GM12878 (cell line): ENCODE data around the gene C5.
"Not testable (repeated sequence)": the region's sequence is repeated elsewhere in the genome, so short reads cannot be mapped to it uniquely, and the experiment has no call there.

Experiments used
- BRCA1 ChIP-seq: IDR thresholded peaks from 2 replicates; pipeline ENCODE4 v1.6.1; 2011; ENCODE audit warnings: low read depth, low read length, improper control_type of control experiment
- CBX3 ChIP-seq: fragments of 200-600 bp; sonication (generic); IDR thresholded peaks from 2 replicates; pipeline ENCODE4 v1.6.1; 2016; ENCODE audit warnings: low read depth, borderline replicate concordance
- CEBPB ChIP-seq, 2 experiments: fragments of 150-350 bp in 1 of 2; IDR thresholded peaks; 2 replicates each; pipeline ENCODE4 v1.6.1; 2012 to 2014; ENCODE audit warnings: low read depth in 2 of 2, low read length in 2 of 2, borderline replicate concordance in 1 of 2, inconsistent platforms in 1 of 2
- CHD1 ChIP-seq: IDR thresholded peaks from 2 replicates; pipeline ENCODE4 v1.6.1; 2012; ENCODE audit warnings: low read depth, low read length, improper control_type of control experiment
- CTCF ChIP-seq, 3 experiments: IDR thresholded peaks in 2 of 3; conservative IDR thresholded peaks in 1 of 3; 2 replicates each; pipeline ENCODE4 v1.5.1; 2011; ENCODE audit warnings: low read depth in 3 of 3, low read length in 3 of 3, mild to moderate bottlenecking in 3 of 3, control low read depth in 2 of 3, moderate library complexity in 2 of 3, inconsistent platforms in 1 of 3, mixed read lengths in 1 of 3; ENCODE audit not compliant: control insufficient read depth in 2 of 3, insufficient read depth in 1 of 3; ENCODE audit errors: extremely low read depth in 1 of 3
- ESRRA ChIP-seq: IDR thresholded peaks from 2 replicates; pipeline ENCODE4 v1.6.1; 2012; ENCODE audit warnings: mild to moderate bottlenecking, low read length, improper control_type of control experiment
- GATAD2B ChIP-seq: fragments of 450-650 bp; conservative IDR thresholded peaks from 2 replicates; pipeline ENCODE4 v1.6.1; 2017; ENCODE audit warnings: low read depth, mild to moderate bottlenecking, moderate library complexity
- NRF1 ChIP-seq: conservative IDR thresholded peaks from 2 replicates; pipeline ENCODE4 v1.6.1; 2011; ENCODE audit warnings: mild to moderate bottlenecking, low read depth, low read length, improper control_type of control experiment
- POLR2A ChIP-seq: IDR thresholded peaks from 2 replicates; pipeline ENCODE4 v1.6.1; 2011; ENCODE audit warnings: low read depth, mild to moderate bottlenecking, low read length
- SKIL ChIP-seq: fragments of 450-650 bp; IDR thresholded peaks from 2 replicates; pipeline ENCODE4 v1.6.1; 2017; ENCODE audit warnings: mild to moderate bottlenecking, low read depth, inconsistent platforms; ENCODE audit not compliant: poor library complexity, severe bottlenecking
- SMC3 ChIP-seq: IDR thresholded peaks from 2 replicates; pipeline ENCODE4 v1.6.1; 2011; ENCODE audit warnings: low read length, improper control_type of control experiment, borderline replicate concordance
- TCF7 ChIP-seq: IDR thresholded peaks from 2 replicates; pipeline ENCODE4 v1.6.1; 2014; ENCODE audit warnings: antibody characterized with exemption, borderline replicate concordance
- ZNF274 ChIP-seq: IDR thresholded peaks from one replicate; pipeline ENCODE4 v1.8.0; 2011; ENCODE audit not compliant: insufficient read length, insufficient read depth
- TF ChIP-seq, protein P1 (sequence below): IDR thresholded peaks from 2 replicates; pipeline ENCODE4 v1.6.1; 2011; ENCODE audit warnings: low read depth, low read length, improper control_type of control experiment, borderline replicate concordance

GRCh38 chr9:120971471-120971870 is 78.6 kb downstream of the C5 start:
- TF ChIP-seq CEBPB (IDR thresholded peaks at IDR 0.05; ENCODE audit: borderline replicate concordance in 1 of 2, low read depth in 2 of 2, low read length in 2 of 2); SMC3; ZNF274; BRCA1; SKIL; CTCF (IDR thresholded peaks at IDR 0.05 in 2 of 3, conservative IDR thresholded peaks at IDR 0.05 in 1 of 3; ENCODE audit: control insufficient read depth in 2 of 3, extremely low read depth in 1 of 3, insufficient read depth in 1 of 3, low read depth in 3 of 3, low read length in 3 of 3); NRF1; CHD1; GATAD2B; ESRRA; POLR2A; CBX3; TCF7: not testable (repeated sequence)
- TF ChIP-seq, protein P1, sequence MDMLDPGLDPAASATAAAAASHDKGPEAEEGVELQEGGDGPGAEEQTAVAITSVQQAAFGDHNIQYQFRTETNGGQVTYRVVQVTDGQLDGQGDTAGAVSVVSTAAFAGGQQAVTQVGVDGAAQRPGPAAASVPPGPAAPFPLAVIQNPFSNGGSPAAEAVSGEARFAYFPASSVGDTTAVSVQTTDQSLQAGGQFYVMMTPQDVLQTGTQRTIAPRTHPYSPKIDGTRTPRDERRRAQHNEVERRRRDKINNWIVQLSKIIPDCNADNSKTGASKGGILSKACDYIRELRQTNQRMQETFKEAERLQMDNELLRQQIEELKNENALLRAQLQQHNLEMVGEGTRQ: not testable (repeated sequence)
